Stimulated activated CD8-positive, alpha-beta memory T cell treated with anti-CD3 and anti-CD28 coated beads, Interleukin-4, amount 100 ng/mL, for 1 hour (primary cell): Measurements from ENCODE around the gene LRRC32.

Experiments used
- DNase-seq, 2 donors: peaks; one replicate each; pipeline ENCODE4 v3.0.0-alpha.2; 2020; ENCODE audit warnings: low read depth in 2 of 2, low spot score in 1 of 2

Gene LRRC32

DNA sequence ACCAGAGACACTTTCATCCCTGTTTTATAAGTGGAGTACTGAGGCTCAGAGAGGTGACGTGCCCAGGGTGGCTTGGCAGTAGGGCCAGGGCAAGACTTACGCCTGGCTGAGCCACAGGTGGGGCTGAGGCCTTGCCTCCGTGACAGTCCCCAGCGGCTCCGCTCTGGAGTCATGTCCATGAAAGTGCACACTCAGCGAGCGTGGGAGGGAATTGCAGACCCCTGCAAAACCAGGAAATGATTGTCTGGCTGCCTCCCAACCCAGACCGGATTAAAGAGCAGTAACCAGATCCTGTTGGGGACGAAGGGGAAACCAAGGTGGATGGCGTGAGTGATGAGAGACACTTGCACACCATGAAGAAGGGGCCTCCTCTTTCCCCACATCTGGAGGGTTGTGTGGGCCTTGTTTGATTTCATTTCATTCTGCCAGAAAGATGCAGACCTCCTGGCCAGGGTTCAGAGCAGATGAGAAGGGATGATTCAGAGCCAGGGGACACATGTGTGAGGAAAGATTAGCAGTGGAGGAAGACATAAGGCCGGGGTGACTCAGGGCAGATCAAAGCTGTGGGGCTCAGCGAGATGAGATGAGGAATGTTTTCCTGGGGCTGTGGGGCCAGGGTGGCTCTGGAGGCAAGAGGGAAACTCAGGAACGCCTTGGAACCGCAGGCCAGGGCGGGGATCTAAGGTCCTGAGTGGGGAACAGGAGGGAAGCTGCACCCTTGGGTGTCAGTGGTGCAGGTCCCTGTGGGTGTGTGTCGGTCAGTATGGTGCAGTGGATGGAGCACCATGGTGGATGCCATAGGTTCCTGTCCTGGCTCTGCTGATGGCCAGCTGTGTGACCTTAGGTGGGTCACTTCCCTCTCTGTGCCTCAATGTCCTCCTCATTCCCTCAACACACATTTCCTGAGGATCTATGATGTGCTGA is 29.9 kb upstream of the LRRC32 start:
- no peak for DNase-seq

DNA sequence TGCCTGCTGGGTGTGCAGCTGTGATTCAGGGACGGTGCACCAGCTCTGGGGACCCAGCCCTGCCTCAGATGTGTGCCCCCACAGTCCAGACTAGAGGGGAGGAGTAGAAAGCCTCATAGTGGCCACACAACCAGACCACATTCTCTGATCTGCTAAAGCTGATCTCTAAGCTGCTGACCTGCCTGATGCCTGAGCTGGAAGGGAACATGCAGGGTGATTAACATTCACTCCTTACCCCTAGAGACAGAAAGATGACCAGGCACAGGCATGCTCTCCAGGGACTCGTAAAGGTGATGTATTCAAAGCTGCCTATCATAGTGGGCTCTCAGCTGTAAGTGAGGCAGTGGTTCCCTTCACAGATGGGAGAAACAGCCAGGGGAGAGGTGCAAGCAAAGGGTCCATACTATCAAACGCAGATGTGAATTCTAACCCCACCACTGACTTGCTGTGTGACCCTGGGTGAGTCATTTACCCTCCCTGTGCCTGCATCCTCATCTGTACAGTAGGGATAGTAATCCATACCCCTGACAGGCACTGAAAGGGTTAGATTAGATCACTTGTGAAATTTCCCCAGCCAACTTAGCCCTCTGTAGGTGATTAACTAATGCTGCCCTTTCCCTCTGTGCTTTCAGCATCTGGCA is 29.0 kb upstream of the LRRC32 start:
- DNase-seq, result no peak

DNA sequence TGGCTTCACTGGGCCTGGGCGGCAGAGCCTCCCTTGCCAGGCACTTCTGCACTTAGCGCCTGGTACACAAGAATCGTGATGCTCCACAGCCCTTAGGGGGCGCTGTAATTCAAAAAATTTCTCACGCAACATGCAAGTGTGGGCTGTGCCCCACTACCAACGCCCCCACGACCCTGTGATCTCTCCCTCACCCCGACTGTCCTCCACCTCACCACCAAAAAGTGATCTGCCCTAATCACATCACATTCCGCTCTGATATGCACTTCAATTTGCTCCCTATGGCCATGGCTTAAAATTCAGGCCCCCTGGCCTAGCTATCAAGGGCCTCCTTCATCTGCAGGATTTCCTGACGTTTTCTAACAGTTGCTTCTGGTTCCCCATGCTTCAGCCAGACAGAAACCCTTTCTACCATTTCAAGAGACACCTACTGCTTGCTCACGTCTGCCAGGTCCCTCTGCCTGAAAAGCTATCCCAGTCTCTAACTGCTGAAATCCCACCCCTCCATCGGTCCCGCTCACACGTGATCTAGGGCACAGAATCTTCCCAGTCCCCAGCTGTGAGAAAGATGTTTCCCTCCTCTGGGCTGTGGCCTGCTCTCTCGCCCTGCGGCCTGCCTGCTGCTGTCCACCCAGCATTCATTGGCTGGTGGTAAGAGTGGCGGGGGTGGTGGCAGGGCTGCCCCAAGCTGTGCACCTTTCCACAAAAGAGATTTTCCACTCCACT is 27.9 kb upstream of the LRRC32 start:
- DNase-seq, result no peak

DNA sequence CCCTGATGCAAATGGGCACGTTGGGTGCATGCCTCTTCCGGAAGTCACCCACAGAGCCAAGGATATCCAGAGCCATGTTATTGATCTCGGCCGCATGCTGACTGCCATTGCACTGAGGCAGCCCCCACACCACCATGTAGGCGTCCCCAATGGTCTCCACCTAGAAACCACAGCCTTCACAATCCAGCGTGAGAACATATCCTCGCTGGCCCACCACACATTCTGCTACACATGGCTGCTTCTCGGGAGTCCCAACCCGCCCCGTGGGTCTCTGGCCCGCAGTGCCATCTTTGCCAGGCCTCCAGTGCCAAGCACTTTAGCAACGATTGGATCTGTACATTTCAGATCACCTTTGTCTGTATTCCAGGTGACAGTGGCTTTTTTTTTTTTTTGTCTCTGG is 26.2 kb upstream of the LRRC32 start:
- DNase-seq, result no peak

DNA sequence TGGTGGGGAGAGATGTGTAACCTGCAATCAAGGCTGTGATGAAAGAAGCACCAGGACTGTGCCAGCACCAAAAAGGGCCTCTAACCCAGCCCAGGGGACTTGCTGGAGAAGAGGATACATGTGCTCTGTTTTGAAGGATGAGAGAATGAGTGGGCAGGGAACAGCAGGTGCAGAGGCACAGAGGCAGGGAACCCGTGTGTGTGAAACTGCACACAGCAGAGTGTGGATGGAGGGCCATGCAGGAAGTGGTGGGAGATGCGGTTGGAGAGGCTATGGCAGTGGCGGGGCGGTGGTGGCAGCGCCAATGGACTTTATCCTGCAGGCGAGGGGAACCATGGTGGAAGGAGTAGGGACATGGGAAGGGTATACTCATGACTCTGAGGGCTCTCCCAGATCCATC is 25.2 kb upstream of the LRRC32 start:
- no peak for DNase-seq

DNA sequence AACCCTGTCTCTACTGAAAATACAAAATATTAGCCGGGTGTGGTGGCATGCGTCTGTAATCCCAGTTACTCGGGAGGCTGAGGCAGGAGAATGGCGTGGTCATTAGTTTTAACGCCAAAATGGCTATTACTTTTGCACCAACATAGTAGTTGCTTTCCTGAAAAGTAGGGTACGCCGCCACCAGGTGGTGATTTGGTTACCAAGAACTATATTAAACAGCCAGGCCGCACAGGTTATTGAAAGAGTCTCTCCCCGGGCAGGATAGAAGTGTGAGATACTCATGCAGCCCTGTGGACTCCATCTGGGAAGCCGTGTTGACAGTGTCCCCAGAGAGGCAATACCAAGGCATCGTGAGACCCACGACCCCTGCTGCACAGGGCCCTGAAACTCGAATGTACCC is 24.6 kb upstream of the LRRC32 start:
- DNase-seq, result no peak

DNA sequence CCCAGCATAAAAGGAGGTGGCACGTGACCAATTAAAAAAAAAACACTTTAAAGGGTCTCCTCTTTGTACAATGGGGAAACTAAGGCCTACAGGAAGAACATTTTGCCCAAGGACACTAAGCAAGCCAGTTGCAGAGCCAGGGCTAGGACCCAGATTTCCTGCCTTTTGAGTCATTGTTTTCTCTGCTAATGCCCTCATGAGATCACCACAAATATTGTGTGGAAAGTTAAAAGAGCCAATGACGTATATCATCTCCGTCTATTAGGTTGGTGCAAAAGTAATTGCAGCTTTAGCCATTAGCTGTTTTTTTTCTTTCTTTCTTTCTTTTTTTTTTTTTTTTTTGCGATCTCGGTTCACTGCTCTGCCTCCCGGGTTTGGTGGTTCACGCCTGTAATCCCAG is 24.1 kb upstream of the LRRC32 start:
- DNase-seq, result no peak

DNA sequence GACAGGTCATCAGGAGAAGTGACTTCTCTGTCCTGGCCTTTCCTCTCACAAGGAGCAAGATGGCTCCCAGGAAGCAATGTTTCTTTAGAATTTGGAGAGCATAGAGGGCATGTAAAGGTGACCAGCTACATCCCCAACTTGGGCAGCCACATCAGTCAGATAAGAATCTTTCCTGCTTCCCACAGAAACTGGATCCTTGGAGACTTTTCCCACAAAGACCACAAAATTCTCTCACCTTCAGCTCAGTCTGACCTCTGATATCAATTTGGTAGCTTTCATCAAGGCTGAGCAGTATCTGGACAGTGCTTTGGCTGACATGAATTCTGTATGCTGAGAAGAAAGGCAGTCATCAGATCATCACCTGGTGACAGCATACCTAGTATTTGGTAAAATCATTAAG is 23.3 kb upstream of the LRRC32 start:
- no peak for DNase-seq

DNA sequence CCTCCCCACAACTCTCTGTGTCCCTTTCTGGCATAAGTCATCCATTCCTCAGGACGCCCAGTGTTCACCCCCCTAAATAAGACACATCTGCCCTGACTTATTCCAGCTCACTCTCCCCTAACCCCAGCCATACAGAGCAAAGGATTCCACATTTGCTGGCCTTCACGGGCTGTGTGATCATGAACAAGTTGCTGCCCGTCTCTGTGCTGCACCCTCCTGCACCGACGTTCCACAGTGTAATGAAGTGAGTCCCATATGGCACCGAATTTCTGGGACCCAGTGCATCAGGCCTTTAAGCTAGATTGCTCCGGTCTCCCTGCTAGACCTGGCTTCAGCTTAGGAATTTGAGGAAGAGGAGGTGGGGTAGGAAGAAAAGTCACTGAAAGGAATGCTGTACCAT is 22.4 kb upstream of the LRRC32 start:
- DNase-seq, result no peak

DNA sequence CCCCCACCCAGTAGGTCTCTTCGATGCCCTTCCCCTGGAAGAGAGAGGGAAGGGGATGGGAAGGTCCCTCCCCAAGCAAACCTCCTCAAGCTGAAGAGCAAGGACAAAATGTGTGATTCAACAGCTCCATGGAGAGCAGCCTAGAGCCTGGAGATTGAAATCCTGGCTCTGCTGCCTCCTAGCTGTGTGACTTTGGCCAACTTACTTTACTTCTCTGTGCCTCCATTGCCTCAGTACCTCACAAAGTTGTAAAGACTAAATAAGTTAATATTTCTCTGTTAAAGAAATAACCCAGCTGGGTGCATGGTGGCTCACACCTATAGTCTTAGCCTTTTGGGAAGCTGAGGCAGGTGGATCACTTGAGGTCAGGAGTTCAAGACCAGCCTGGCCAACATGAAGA is 21.1 kb upstream of the LRRC32 start:
- no peak for DNase-seq

DNA sequence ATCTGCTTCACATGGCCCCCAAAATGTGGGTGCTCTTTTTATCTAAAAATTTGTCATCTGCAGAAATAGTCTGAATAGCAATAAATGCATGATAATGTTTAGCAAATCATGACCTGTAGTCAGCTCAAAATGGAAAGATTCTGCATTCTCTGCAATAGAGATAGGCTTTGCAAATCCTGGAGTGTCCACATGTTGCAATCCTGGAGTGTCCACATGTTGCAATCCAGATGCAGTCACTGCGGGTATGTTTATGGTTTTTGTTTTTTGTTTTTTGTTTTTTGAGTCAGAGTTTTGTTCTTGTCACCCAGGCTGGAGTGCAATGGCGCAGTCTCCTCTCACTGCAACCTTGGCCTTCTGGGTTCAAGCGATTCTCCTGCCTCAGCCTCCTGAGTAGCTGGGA is 20.2 kb upstream of the LRRC32 start:
- no peak for DNase-seq

DNA sequence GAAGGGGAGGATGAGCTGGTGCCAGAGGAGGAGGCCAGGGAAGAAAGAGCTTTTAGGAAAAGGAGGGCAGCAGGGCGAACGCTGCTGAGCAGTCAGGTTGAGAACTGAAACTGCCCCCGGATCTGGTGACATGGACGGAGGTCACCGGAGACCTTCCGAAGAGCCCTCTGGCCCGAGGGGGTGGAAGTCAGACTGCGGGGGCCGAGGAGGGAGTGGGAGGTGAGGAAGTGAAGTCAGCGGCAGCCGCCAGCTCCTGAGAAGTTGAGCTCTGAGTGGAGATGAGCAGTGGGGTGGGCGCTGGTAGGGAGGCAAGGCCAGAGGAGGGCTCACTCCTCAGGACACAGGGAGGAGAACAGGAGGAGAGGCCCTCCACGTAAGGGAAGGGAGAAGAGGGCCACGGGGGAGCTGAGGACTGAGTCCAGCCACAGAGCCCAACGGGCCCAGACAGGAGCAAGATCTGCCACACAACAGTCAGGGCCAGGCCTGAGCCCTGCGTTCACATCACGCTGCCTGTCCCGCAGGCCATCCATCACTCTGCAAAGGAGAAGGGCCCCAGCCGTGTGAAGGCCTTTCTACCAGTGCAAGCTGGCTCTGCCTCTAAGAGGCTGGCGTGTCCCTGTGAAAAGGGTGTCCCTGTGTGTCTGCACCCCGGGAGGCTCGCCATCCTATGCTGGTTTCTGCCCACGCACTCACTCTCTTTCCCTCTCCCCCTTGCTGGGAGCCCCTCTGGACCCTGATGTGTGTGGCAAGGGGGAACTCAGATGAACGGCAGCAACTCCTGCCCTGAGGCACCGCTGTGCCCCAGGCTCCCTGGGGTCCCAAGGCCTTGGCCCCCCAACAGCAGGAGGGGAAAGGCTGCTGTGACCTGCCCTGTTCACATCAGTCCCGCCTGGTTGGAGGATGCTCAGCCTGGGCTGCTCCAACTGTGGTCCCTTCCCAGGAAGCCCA is 19.0 kb upstream of the LRRC32 start:
- no peak for DNase-seq

DNA sequence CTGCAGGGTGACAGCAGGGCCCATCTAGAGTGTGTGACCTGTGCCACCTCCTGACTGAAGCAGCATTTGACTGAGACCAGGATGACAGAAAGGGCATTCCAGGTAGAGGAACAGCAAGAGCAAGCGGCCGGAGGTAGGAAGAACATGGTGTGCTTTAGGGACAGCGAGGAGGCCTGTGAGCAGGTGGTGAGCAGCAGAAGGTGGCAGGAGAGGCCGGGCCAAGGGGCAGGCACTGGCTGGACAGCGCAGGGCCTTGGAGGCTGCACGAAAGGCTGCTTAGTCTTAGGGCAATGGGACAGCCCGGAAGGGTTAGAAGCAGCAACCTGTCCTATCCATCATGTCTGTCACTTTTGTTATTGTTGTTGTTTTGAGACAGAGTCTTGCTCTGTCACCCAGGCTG is 17.6 kb upstream of the LRRC32 start:
- DNase-seq, result no peak

DNA sequence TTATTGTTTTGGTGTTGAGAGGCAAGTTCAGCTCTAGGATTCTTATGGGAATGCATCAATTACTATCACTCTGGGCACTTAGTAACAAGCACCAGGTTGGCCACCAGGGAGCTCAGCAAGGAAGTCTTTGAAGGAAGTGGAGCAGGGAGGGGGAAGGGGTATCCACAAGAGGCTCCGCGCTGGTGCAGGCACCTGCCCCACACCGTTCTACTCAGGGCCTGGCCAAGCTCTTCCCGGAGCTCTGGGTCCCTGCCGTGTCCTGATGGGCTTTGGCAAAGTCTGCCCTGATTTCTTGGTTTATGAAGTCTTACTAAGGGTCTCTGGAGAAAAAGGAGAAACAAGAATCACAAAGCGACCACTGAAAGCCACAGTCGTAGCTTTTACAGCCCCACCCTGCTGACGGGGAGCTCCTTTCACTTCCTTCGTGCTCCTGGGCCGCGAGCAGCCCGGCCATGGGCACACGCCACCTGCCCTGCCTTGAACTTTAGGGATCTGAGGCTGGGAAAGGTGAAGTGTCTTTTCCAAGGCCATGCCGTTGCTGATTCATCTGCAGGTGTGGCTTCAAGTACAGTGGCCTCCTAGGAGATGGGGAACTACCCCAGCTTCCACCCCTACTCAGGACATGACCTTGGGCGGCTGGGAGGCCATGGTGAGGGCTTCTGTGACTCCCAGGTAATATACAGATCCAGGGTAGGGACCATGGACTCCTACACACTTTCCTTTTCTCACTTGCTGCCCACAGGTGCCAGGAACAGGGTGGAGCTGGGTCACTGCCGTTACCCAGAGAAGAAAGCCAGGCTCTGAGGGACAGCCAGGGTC is 15.9 kb upstream of the LRRC32 start:
- no peak for DNase-seq

DNA sequence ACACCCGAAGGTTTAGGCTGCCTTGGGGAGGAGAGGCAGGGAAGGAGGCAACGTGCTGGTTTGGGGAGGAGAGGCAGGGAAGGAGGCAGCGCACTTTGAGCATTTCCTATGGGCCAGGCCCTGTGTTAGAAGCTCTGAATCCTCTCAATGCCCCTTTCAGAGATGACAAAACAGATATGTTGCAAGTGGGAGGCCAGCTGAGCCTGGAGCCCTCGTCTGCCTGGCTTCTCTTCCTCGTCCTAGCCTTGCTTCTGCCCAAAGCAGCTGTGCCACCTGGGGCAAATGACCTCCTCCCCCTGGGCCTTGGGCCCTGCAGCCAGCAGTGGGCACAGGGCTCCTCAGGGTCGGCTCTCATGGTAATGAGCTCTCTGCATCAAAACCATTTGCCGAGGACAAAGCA is 15.3 kb upstream of the LRRC32 start:
- DNase-seq, result no peak

DNA sequence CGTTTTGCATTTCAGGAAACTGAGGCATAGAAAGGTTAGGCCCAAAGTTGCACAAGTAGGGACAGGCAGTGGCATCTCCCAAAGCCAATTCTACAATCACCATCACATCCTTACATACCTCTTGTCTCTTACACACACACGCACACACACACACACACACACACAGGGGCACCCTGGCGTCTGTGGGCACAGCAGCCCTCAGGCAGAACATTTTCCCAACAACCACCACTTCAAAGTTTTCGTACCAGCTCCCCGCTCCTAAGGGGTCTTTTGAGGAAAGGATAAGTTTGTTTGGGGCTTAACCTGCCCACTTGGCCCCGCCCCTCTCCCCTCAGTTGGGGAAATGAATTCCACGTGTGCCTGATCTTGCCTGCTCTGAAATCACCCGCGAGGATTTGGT is 14.7 kb upstream of the LRRC32 start:
- DNase-seq, result no peak

DNA sequence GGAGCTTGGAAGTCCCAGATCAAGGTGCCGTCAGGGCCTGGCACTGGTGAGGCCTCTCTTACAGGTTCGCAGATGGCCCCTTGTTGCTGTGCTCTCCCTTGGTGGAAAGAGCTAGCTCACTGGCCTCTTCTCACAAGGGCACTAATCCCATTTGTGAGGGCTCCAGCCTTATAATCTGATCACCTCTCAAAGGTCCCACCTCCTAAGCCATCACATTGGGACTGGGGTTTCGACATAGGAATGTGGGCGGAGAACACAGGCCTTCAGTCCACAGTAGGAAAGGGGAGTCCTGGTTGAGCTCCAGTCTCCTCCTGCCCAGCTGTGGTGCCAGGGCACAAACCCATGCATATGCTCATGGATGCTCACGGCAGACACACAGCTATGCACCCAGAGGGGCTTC is 14.0 kb upstream of the LRRC32 start:
- DNase-seq, result no peak

DNA sequence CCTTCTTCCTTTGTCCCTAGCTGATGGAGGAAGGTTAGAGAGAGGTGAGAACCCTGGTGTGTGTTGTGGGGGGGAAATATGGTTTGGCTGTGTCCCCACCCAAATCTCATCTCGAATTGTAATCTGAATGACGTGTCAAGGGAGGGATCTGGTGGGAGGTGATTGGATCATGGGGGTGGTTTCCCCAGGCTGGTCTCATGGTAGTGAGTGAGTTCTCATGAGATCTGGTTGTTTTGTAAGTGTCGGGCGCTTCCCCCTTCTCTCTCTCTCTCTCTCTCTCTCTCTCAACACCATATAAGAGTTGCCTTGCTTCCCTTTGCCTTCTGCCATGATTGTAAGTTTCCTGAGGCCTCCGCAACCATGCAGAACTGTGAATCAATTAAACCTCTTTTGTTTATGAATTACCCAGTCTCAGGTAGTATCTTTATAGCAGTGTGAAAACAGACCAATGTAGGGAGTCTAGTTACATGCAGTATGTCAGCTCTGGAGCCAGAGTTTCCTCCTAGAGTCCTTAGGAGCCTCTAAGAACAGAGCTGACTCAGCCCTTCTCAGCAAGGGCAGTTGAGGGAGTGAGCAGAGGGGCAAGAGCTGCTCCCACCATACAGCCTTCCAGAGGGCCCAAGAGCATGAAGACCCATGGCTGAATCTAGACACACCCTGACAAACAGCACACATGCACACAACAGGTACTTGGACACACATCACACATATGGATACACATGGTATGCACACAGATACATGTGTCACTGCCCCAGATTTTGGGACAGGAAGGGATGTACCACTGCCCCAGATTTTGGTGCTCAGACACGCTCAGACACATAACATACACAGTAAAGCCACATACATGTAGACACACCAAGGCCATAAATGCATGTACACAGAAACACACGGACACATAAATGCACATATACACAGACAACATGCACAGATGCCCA is 12.9 kb upstream of the LRRC32 start:
- no peak for DNase-seq

DNA sequence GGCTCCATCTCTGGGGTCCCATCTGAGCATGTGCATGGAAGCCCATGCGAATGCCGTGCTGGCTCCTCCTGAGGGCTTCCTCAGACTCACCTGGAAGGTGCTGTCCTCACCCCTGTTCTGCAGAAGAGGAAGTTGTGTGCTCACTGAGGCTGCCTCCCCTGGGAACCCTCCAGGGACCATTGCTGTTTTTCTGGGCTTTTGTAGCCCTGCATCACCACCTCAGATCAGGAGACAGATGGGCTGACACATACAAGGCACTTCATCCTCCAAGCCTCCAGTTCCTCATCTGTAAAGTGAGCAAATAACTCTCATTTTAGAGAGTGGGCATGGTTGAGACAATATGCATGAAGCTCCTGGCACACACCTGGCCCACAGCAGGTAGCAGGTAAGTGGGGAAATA is 12.1 kb upstream of the LRRC32 start:
- no peak for DNase-seq
